Uterus (tissue), 2 donors: ENCODE measurements around the gene SVIP.

Experiments
- POLR2A ChIP-seq, 2 donors: fragments of 450-650 bp; IDR thresholded peaks; one replicate each; pipeline ENCODE4 v1.6.1; 2016; ENCODE audit warnings: antibody characterized with exemption in 2 of 2, mild to moderate bottlenecking in 1 of 2, moderate library complexity in 1 of 2
- TF ChIP-seq, protein P1 (sequence below), 4 experiments: fragments of 200-600 bp in 2 of 4; fragments of 450-650 bp in 2 of 4; sonication (generic) in 2 of 4; IDR thresholded peaks; one replicate each; pipeline ENCODE4 v1.5.1; 2016 to 2019; ENCODE audit warnings: antibody characterized with exemption in 4 of 4, mild to moderate bottlenecking in 2 of 4, moderate library complexity in 1 of 4

- TF ChIP-seq, protein P1, sequence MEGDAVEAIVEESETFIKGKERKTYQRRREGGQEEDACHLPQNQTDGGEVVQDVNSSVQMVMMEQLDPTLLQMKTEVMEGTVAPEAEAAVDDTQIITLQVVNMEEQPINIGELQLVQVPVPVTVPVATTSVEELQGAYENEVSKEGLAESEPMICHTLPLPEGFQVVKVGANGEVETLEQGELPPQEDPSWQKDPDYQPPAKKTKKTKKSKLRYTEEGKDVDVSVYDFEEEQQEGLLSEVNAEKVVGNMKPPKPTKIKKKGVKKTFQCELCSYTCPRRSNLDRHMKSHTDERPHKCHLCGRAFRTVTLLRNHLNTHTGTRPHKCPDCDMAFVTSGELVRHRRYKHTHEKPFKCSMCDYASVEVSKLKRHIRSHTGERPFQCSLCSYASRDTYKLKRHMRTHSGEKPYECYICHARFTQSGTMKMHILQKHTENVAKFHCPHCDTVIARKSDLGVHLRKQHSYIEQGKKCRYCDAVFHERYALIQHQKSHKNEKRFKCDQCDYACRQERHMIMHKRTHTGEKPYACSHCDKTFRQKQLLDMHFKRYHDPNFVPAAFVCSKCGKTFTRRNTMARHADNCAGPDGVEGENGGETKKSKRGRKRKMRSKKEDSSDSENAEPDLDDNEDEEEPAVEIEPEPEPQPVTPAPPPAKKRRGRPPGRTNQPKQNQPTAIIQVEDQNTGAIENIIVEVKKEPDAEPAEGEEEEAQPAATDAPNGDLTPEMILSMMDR (IDR thresholded peaks at IDR 0.05): no peak
- TF ChIP-seq POLR2A (IDR thresholded peaks at IDR 0.05): no peak
Measured at GRCh38 chr11:22828373-22828772, 1.2 kb downstream of the SVIP start.
